KOPT-K1 (cell line): ENCODE results near the gene LRRC46.

ENCODE experiments used
- H3K27ac ChIP-seq: fragments of 200-600 bp; sonication (generic); 2 replicates; pipeline ENCODE4 v1.5.1; 2016; ENCODE audit warnings: antibody characterized with exemption, mild to moderate bottlenecking, low read depth, low read length; ENCODE audit not compliant: poor library complexity, severe bottlenecking
- H3K36me3 ChIP-seq: fragments of 200-600 bp; sonication (generic); 2 replicates; pipeline ENCODE4 v1.5.1; 2017; ENCODE audit warnings: antibody characterized with exemption, mild to moderate bottlenecking, low read length, moderate library complexity; ENCODE audit not compliant: insufficient read depth
- H3K9me3 ChIP-seq: fragments of 200-600 bp; sonication (generic); 2 replicates; pipeline ENCODE4 v1.5.1; 2017; ENCODE audit warnings: antibody characterized with exemption, low read length, mild to moderate bottlenecking; ENCODE audit not compliant: insufficient read depth, poor library complexity, severe bottlenecking

Gene LRRC46

DNA sequence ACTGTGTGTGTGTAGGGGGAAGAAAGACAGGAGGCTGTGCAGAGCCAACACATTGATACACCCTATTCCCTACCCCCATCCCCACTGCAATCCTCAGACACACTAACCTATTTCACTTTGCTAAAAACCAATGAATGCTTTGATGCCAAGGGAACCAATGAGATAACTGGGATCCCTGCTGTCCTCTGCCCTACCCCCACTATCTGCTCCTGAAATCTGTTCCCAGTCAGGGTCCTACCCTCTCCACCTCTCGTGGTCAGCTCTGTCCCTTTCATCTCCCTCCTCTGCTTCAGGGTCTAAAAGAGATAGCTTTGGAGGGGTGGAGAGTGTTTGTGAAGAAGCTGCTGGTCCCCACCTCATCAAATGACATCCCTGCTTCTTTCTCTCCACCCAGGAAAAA lies 38.6 kb downstream of the LRRC46 start:
- Histone ChIP-seq H3K27ac (no peak overlapping the region), H3K36me3 (no peaks in the 10 kb centered on the region), H3K9me3 (no peaks in the 10 kb centered on the region)

DNA sequence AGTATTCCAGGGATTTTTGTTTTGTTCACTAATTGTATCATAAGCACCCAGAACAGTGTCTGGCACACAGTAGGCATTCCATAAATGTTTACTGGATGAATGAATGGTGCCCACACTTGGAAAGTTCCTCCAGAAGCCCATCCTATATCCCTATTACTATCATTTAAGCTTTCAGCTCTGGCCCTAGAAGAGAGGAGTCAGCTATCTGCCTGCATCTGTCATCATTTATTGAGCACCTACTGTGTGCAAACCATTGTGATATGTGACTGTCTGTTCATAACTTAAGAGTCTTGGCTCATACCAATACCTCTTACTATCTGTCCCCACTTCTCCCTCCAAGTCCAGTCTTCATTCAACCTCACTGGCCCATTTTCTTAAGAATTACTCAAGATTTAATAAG lies 39.6 kb downstream of the LRRC46 start:
- H3K27ac ChIP-seq = no peak overlapping the region
- no peaks in the 10 kb centered on the region for H3K9me3 ChIP-seq

DNA sequence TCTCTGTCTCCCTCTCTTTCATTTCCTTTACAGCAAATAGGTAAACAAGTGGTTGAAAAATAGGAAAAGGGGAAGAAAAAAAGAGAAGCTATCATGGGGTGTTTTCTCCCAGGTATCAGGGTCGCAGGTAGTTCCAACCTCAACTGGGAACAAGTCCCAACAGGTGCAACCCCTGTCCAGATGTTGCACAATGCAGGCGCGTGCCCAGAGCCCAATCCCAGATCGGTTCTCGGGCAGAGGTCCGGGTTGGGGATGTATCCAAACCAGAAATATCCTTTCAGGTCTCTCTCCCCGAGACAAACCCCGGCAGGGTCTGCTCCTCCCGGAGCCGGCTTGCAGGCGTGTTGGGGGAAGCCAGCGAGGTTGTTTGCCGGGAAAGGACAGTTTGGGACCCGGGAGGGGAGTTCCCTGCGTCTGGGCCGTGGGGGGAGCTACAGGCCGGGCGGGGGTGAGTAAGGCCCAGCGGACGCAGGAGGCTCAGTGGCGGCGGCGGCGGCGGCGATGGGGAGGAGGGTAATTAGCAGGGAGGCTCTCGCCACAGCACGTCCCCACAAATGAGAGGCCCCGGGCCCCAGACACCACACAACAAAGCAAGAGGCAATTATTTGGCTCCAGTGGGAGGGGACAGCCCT lies 40.7 kb downstream of the LRRC46 start:
- no peaks in the 10 kb centered on the region for H3K36me3 ChIP-seq
- no peaks in the 10 kb centered on the region for H3K9me3 ChIP-seq
- H3K27ac ChIP-seq = no peak overlapping the region

More for the DNA sequence above, 39.6 kb downstream of the LRRC46 start:
- no peaks in the 10 kb centered on the region for H3K36me3 ChIP-seq

DNA sequence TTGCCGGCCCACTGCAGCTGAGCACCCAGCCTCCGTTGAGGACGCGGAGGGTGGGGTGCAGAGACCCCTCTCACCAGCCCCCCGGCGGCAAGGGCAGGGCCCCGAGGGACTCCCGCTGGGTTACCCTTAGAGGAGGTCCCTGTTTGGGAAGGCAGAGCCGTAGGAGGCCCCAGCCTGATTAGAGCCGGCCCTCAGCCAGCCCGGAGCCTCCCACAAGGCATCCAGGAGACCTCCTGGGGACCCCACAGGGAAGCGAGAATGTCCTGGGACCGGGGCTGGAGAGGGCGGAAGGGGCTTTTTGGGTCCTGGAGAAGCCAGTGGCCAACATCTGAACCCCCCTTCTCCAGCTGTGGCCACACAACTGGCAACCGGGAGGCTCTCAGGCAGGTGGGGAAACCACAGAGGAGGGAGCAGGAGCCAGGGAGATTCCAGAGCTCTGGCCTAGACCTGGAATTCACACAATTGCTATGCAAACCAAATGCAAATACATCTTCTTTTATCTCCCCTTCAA lies 41.2 kb downstream of the LRRC46 start:
- no peaks in the 10 kb centered on the region for H3K36me3 ChIP-seq
- H3K27ac ChIP-seq = no peak overlapping the region
- H3K9me3 ChIP-seq = no peaks in the 10 kb centered on the region

DNA sequence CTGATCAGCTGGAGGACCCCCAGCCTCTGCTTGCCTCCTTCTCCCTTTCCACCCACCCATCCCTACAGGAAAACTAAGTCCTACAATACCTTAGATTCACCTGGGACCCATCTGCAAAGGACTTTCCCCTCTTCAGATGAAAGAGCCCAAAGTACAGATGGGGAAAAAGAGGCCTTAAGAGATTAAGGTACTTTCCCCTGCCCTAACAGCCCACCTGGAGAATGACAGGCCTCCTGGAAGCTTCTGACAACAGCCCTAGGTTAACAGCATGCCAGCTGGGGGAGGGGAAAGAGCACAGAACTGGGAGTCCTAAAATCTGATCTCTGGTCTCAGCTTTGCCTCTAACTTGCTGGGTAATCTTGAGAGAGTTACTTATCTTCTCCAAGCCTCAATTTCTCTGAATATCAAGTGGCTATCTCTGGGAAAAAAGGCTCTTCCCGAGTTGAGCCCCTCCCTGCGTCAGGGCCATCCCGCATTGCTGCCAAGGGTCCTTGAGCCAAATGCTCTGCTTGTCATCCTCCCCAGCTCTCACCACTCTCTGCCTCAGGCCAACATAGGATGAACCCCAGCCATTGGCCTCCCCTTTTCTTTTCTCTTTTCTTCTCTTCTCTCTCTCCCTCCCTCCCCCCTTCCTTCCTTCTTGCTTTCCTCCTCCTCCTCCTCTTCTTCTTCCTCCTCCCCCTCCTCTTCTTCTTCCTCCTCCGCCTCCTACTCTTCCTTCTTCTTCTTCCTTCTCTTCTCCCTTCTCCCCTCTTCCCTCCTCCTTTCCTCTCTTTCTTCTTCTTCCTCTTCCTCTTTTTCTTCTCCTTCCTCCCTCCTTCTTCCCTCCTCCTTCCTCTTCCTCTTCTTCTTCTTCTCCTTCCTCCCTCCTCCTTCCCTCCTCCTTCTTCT lies 42.0 kb downstream of the LRRC46 start:
- Histone ChIP-seq H3K9me3 (no peaks in the 10 kb centered on the region), H3K36me3 (no peaks in the 10 kb centered on the region), H3K27ac (no peak overlapping the region)

DNA sequence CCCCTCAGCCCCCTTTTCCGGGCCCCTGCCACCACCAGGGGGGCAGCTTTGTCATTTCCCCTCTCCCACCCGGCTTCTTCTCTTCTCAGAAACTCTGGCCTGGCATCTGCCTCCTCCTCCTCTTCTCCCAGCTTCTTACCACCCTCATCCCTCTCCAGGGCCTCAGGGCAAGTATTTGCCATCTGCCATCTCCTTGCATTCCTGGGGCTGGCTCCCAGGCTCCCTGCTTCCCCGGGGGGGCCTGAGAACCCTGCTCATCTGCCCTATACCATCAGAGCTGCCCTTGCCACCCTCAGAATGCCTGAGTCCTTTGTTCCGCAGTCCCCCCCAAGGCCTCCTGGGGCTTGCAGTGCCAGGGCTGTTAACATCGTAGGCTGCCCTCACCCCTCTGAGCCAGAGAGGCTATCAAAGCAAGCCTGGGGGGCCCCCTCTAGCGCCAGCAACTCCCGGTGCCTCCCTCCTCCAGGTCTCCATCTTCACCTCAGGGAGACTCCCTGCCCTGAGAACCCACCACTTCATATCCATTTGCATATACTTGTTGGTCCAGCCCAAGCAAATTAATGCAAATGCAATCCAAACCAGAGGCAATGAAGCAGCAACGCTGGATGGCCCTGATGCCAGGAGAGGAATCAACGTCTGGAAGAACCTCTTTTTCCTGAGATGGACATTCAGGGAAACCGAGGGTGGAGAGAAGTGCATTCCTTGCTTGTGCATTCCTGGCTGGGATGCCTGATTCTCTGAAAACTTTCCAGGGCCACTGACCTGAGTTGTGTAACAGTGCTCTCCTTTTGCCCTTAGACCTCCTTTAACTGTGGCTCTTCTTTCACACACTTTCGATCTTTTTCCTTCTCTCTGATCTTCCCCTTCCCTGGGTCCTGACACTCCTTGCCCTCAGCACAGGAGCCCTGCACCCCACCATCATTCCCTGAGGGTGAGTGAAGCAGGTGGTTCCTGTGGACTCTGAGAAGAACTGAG lies 43.8 kb downstream of the LRRC46 start:
- H3K36me3 ChIP-seq = no peaks in the 10 kb centered on the region
- no peak overlapping the region for H3K27ac ChIP-seq
- no peaks in the 10 kb centered on the region for H3K9me3 ChIP-seq

DNA sequence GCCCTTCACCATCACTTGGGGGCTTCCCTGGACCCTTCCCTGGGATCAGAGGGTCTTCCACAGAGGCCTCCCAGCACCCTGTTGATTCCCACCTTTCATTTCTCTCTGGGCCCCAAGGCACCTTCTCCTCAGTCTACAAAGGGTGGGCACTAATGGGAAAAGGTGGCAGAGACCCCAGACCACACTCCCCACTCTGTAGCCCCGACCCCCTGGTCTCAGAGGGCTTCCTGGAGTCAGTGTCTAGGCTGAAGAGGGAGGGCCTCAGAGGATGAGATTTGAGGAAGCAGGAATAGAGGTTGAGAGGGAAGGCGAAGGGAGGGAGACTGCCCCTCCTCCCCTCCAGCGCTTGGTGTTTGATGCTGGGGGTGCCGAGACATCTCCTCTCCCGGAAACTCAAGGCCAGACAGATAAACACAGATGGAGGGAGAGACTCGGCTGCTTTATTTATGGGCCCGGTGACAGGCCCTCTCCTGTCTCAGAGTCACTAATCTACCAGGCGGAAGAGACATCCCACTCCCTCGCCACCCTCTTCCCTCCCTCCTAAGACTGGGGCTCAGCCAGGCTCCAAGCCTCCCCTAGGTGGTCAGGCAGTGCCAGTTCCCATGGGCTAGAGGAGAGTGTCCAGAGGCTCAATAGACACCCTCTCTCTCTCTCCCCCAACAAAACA lies 46.0 kb downstream of the LRRC46 start:
- Histone ChIP-seq H3K36me3 (no peaks in the 10 kb centered on the region), H3K9me3 (no peaks in the 10 kb centered on the region), H3K27ac (no peak overlapping the region)

DNA sequence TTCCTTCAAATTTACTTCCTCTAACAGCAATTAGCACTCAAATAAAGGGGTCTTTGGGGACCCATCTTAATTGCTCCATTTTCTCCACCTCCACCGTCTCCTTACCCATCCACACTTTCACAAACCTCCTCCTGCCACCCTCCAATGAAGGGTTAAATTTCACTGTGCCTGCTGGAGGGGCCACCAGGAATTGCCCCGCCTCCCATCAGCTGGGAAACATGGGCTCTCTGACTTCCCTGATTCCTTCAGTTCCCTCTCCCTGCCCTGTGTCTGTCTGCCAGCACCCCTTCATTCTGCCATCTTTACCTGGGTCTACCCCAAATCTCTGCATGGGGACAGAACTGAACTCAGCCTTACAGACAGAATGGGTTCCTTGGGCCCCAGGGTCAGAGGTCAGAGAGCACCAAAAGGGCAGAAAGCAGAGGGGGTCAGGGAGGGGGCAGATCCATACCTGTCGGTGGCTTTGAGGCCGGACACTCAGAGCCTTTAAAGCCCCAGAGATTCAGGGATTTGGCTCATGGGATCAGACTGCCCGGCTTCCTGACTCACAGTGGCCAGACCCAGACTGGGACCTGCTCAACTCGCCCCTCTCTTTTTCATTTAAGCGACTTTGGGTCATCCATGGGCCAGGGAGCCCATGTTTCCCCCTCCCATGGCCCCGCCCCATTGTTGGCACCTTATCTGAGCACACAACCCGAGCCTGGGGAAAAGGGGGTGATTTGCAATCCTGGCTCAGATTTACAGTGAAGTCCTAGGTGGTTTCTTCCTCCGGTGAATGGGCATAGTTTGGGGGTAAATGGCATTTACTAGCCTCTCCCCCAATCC lies 46.9 kb downstream of the LRRC46 start:
- Histone ChIP-seq H3K9me3 (no peaks in the 10 kb centered on the region), H3K27ac (no peak overlapping the region), H3K36me3 (no peaks in the 10 kb centered on the region)

DNA sequence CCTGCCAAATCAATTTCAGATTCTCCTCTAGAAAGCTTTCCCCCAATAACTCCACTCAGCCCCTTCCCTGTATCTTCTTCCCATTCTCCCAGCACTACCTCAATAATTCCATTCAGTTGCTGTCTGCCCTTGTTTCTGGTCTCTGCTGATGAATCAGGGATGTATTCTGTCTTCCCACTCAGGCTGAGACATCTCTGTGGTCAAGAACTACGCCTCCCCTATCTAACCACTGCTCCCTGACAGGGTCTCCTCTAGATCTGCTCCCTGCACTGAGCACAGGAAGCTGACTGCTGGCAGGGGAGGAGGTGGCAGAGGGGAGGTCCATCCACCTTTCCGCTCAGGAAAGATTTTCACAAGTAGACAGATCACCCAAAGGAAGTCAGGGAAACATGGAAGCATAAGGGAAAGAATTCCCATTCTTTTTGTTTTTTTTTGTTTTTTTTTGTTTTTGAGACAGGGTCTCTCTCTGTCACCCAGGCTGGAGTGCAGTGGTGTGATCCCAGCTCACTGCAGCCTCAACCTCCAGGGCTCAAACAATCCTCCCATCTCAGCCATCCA lies 47.6 kb downstream of the LRRC46 start:
- Histone ChIP-seq H3K36me3 (no peaks in the 10 kb centered on the region), H3K9me3 (no peaks in the 10 kb centered on the region), H3K27ac (no peak overlapping the region)

DNA sequence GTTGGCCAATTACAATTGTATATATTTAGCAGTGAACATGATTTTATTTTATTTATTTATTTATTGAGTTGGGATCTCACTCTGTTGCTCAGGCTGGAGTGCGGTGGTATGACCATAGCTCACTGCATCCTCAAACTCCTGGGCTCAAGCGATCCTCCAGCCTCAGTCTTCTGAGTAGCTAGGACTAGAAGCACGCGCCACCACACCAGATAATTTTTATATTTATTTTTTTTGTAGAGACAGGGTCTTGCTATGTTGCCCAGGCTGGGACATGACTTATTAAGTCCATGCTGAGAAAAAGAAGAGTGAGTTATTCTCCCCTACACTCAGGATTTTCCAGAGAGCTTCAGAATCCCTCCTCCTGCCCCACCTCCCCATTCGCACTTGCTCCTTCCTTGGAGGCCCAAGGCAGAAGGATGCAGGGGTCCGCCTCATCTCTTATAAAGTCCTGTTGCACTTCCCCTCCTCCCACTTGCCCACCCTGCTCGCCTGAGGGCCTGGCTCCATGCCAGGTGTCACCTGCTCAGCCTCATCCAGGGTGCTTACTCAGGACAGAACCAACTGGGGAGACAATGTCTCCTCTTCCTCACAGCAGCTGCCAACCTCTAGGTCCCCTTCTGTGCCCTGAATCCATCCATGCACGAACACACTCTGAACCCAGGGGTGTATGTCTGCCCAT lies 48.4 kb downstream of the LRRC46 start:
- Histone ChIP-seq H3K27ac (no peak overlapping the region), H3K9me3 (no peaks in the 10 kb centered on the region), H3K36me3 (no peaks in the 10 kb centered on the region)

DNA sequence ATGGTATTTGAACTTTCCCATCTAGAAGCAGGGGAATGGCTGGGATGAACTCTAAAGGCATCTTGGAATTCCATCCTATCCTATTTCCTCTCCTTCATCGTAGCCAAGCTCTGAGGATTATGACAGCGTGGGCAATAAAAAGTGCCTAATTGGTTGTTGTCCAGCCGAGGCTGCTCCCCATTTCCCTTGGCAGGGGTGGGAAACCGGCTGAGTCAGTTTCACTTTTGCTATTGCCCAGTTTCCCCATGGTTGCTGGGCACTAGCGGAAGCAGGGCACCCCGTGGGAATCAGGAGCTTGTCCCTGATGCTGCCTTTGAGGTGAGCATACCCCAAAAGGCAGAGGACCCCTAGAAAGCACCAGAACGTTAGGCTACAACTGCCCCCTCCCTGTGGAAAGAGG lies 50.8 kb downstream of the LRRC46 start:
- Histone ChIP-seq H3K9me3 (no peaks in the 10 kb centered on the region), H3K27ac (no peak overlapping the region), H3K36me3 (no peaks in the 10 kb centered on the region)

DNA sequence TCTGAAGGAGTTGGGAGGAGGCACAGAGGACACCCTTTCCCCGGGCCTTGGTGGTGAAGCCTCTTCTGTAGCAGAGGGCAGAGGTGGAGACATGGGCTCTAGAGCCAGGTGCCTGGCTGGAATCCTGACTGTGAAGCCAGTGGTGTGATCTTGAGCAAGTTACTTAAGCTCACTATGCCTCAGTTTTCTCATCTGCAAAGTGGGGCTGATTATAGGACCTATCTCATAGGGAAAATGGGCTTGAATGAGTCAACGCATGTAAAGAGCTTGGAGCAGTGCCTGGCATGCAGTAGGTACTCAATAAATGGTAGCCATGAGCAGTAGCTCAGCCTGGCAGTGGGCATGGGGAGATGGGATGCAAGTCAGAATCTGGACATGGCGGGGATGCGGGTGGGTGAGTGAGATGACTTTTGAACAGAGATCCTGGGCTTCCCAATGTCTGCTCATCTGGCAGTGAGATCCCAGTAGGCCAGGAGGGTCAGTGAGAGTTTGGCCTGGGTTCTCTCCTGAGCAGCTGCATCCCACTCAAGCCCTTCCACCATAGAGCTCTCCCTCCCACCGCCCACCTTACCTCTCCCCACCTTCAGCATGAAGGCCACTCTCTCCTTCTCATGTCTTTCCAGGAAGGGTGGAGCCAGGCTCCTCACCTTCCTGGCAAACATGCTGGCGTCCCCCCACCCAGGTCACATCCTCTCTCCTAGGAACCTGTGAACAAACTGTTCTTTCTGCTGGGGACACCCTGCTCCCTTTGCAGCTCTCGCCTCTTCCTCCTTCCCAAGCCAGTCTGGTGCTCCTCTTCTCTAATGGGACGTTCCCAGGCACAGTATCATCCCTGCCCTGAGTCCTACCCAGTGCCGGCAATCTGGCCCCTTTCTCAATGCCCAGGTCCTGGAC lies 51.5 kb downstream of the LRRC46 start:
- Histone ChIP-seq H3K27ac (no peak overlapping the region), H3K36me3 (no peaks in the 10 kb centered on the region), H3K9me3 (no peaks in the 10 kb centered on the region)
